Measurements from ENCODE around the gene MFSD2A.
"Not testable (repeated sequence)": the region's sequence is repeated elsewhere in the genome, so short reads cannot be mapped to it uniquely, and the experiment has no call there.

Gene MFSD2A

GRCh38 chr1:39940980-39941871 lies 13.7 kb upstream of the MFSD2A start:
- DNase-seq (ENCODE audit: low read depth): no peak

GRCh38 chr1:39943471-39944290 lies 11.3 kb upstream of the MFSD2A start:
- no peak for DNase-seq (ENCODE audit: low read depth)

GRCh38 chr1:39944410-39945112 lies 10.4 kb upstream of the MFSD2A start:
- DNase-seq (ENCODE audit: low read depth): no peak

DNA sequence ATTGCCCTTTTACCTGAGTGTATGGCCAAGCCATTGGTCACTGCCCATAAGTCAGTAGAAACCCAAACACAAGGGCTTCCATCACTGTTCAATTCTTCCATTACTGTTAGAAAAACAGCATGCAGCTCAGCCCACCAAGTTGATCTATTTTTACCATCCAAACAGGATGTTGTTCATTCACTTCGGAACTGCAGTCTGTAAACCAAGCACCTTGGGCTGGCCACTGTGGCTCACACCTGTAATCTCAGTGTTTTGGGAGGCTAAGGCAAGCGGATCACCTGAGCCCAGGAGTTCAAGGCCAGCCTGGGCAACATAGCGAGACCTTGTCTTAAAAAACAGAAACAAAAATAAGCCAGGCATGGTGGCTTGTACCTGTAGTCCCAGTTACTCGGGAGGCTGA lies 8.7 kb upstream of the MFSD2A start:
- no peak for DNase-seq (ENCODE audit: low read depth)

- DNase-seq (ENCODE audit: low read depth): no peak
These were observed 7.7 kb upstream of the MFSD2A start for GRCh38 chr1:39947260-39947659.

GRCh38 chr1:39949891-39950290 lies 5.1 kb upstream of the MFSD2A start:
- DNase-seq (ENCODE audit: low read depth): no peak

DNA sequence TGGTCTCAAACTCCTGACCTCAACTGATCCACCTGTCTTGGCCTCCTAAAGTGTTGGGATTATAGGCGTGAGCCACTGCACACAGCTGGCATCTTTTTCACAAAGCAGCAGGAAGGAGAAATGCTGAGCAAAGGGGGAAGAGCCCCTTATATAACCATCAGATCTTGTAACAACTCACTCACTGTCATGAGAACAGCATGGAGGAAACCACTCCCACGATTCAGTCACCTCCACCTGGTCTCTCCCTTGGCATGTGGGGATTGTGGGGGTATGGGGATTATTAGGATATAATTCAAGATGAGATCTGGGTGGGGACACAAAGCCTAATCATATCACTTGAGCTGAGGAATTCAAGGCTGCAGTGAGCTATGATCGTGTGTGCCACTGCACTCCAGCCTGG lies 3.0 kb upstream of the MFSD2A start:
- no peak for DNase-seq (ENCODE audit: low read depth)

- no peak for DNase-seq (ENCODE audit: low read depth)
These were observed 2.4 kb upstream of the MFSD2A start for GRCh38 chr1:39952359-39953110.

DNA sequence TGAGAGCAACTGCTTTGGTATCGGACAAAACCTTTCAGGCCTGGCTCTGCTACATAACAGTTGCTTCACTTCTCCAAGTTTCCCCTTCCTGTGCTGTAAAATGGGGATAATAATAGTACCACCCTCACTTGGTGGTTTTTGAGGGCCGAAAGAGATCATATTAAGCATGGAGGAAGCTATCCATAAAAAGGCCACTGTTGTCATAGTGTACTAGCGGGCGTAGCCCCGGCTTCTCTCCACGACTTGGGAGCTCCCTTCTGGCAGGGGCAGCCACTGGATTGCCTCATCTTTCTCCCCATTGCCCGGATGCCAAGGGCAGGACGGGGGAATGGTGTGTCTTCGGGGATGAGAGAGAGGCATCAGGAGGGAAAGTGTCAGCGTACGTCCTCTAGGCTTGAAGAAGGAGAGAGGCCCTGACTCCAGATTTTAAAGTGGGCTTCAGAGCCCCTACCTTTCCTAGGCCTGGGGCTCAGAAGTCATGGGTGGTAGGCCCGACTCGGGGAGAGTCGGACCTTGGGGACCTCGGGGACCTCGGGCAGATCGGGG lies 548 bp upstream of the MFSD2A start:
- no peak for DNase-seq (ENCODE audit: low read depth)

- peak; percentile 46 for DNase-seq (ENCODE audit: low read depth)
These were observed 898 bp downstream of the MFSD2A start for GRCh38 chr1:39955547-39956539.

DNA sequence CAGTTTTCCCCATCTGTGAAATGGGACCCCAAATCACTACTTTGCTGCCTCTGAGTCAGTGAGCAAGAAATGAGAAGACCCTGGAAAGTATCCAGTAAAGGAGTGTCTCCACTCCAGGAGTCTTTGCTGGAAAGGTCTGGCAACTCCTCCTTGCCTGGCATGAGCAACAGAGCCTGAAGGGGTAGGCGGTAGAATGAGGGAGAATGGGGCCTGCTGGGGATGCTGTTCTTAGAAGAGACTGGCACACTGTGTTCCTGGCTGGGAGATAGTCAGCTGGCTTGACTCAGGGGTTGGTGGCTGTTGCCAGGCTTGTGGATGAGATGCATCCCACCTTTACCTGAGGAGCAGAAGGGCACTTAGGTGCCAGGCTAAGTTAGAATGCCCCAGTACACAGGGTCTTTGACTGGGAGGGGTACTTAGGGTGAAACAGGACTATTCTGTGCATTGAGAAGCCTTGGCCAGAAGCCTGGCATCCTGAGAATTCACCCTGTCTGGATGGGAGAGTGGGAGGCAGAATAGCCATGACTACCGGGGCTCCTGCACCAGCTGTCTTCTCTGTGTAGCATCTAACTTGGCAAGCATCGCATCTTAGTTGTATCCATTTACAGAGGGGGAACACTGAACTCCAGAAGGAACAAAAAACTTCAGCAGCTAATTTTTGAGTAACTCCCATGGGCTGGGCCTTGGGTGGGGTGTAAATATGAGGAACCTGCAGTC lies 2.5 kb downstream of the MFSD2A start:
- DNase-seq (ENCODE audit: low read depth): no peak

GRCh38 chr1:39958403-39959200 lies 3.7 kb downstream of the MFSD2A start:
- DNase-seq (ENCODE audit: low read depth): no peak

- DNase-seq (ENCODE audit: low read depth): no peak
These were observed 4.8 kb downstream of the MFSD2A start for GRCh38 chr1:39959651-39960333.

DNA sequence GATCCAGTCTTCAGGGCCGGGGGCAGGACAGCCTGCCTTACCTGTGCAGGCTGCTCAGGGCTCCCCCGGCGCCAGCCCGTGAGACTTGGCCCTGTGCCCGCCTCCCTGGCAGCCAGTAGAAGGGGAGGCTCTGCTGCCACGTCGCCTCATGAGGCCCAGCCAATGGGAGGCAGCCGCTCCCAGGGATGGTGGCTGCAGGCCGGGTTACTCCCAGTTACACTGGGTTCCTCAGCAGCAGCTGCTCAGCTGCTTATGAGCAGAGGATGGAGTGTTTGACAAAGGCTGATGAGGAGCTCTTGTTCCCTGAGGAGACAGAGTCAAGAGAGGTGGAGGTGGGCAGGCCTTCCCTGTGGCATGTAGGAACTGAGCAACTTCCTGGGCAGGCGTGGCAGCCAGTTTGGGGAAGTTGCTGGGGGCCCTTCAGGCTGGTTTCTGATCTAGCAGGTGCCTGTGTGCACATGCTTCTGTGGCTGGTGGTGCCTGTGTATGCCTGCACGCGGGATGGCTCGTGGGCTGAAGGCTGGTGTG lies 5.5 kb downstream of the MFSD2A start:
- DNase-seq (ENCODE audit: low read depth): no peak

- no peak for DNase-seq (ENCODE audit: low read depth)
These were observed 7.5 kb downstream of the MFSD2A start for GRCh38 chr1:39962450-39962825.

DNA sequence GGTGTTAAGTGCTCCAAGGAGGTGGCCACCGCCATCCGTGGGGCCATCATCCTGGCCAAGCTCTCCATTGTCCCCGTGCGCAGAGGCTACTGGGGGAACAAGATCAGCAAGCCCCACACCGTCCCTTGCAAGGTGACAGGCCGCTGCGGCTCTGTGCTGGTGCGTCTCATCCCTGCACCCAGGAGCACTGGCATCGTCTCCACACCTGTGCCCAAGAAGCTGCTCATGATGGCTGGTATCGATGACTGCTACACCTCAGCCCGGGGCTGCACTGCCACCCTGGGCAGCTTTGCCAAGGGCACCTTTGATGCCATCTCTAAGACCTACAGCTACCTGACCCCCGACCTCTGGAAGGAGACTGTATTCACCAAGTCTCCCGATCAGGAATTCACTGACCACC lies 8.0 kb downstream of the MFSD2A start:
- DNase-seq (ENCODE audit: low read depth): not testable (repeated sequence)

DNA sequence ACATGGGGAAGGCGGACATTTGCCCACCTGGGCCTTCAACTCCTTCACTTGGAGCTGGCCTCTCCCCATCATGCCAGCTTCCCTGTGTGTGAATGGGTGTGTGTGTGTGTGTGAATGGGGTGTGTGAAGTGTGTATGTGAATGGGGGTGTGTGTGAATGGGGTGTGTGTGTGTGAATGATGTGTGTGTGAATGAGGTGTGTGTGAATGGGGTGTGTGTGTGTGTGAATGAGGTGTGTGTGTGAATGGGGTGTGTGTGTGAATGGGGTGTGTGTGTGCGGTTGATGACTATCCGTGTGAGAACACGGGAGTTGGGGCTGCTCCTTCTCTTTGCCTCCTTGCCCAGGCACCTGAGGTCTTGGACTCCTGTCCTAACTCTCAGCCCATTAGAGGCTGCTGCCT lies 9.6 kb downstream of the MFSD2A start:
- DNase-seq (ENCODE audit: low read depth): no peak

DNA sequence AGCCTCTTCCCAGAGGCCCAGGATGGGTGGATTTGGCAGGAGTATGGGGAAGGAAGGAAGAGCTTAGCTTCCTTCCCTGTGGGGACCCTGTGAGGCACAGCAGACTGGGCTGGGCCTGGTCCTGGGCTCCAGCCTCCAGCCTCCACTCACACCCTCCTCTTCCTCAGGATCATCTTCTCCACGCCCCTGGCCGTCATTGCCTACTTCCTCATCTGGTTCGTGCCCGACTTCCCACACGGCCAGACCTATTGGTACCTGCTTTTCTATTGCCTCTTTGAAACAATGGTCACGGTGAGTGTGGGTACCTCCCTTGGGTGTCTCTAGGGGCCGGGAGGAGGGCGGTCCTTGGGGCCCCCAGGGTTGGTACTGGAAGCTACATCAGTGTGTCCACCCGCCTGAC lies 10.1 kb downstream of the MFSD2A start:
- no peak for DNase-seq (ENCODE audit: low read depth)
